Parathyroid adenoma (tissue), 2 donors: ENCODE results near the gene ARID3B.
A peak's percentile ranks its signal among the peaks of the same experiment; 100 is the strongest.

ENCODE experiments used
- H2AFZ ChIP-seq: fragments of 300-600 bp; sonication (generic); one replicate; pipeline ENCODE4 v1.7.0; 2017; ENCODE audit warnings: antibody characterized with exemption, mild to moderate bottlenecking
- H3K27ac ChIP-seq: fragments of 300-600 bp; sonication (generic); one replicate; pipeline ENCODE4 v1.7.0; 2017
- H3K27me3 ChIP-seq: fragments of 300-600 bp; sonication (generic); one replicate; pipeline ENCODE4 v1.7.0; 2017; ENCODE audit warnings: low read length; ENCODE audit not compliant: control insufficient read depth, insufficient read depth
- H3K36me3 ChIP-seq: fragments of 300-600 bp; sonication (generic); one replicate; pipeline ENCODE4 v1.7.0; 2017; ENCODE audit warnings: low read length; ENCODE audit not compliant: control insufficient read depth, insufficient read depth
- H3K4me1 ChIP-seq: fragments of 300-600 bp; sonication (generic); one replicate; pipeline ENCODE4 v1.7.0; 2017; ENCODE audit warnings: control low read depth
- H3K4me2 ChIP-seq: fragments of 300-600 bp; sonication (generic); one replicate; pipeline ENCODE4 v1.7.0; 2017; ENCODE audit warnings: low read length
- H3K4me3 ChIP-seq: fragments of 300-600 bp; sonication (generic); one replicate; pipeline ENCODE4 v1.7.0; 2017; ENCODE audit warnings: low read depth, low read length
- H3K79me2 ChIP-seq: fragments of 300-600 bp; sonication (generic); one replicate; pipeline ENCODE4 v1.7.0; 2017; ENCODE audit warnings: control low read depth
- H3K9ac ChIP-seq: fragments of 300-600 bp; sonication (generic); one replicate; pipeline ENCODE4 v1.7.0; 2017; ENCODE audit warnings: mild to moderate bottlenecking
- H3K9me3 ChIP-seq: fragments of 300-600 bp; sonication (generic); one replicate; pipeline ENCODE4 v1.7.0; 2017; ENCODE audit warnings: low read length; ENCODE audit not compliant: control insufficient read depth
- CTCF ChIP-seq: fragments of 300-600 bp; sonication (generic); IDR thresholded peaks from one replicate; pipeline ENCODE4 v1.7.0; 2017; ENCODE audit warnings: antibody characterized with exemption, mild to moderate bottlenecking
- donor health status: primary hyperparathyroidism.

The ARID3B gene

DNA sequence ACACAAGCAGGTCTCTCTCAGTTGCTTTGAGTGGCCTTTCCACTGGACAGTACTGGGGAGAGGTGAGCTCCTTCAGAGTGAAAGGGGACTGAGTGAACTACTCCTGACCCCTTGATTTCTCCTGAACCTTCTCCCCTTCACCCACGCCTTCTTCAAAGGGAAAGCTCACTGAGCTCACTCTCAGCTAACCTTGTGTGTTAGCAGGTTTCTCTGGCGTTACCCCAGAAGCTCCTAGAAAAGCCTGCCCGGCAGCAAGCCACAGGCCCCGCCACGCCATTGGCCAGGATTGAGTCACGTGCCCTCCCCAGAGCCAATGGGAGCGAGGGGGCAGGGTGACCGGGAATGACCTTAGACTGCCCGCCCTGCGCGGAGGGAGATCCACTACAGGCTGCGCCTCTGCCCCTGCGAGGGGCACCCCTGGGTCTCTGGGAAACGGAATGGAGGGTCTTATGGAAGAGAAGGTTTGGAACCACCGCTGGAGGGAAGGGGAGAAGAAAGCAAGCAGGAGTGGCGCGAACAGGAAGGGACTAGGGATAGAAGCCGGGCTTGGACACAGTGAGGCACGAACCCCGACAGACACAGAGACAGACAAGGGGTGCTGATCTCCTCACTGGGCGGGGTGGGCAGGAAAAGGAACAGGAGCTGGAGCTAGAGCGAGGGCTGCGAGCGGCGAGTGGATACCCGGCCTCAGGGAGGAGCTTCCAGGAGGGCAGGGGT lies 57.3 kb downstream of the ARID3B start:
- no peaks in the 10 kb centered on the region for H3K36me3 ChIP-seq
- TF ChIP-seq CTCF = no peak
- H3K9ac ChIP-seq = peak overlapping the region; percentile 37
- H3K27ac ChIP-seq = peak overlapping the region; percentile 69
- peak overlapping the region; percentile 61 for H2AFZ ChIP-seq
- H3K4me1 ChIP-seq = peaks cover 2% of the 10 kb centered on the region
- no peaks in the 10 kb centered on the region for H3K79me2 ChIP-seq
- H3K4me3 ChIP-seq = peak overlapping the region; percentile 70
- H3K4me2 ChIP-seq = peak overlapping the region; percentile 88
- H3K9me3 ChIP-seq = no peaks in the 10 kb centered on the region
- no peaks in the 10 kb centered on the region for H3K27me3 ChIP-seq

DNA sequence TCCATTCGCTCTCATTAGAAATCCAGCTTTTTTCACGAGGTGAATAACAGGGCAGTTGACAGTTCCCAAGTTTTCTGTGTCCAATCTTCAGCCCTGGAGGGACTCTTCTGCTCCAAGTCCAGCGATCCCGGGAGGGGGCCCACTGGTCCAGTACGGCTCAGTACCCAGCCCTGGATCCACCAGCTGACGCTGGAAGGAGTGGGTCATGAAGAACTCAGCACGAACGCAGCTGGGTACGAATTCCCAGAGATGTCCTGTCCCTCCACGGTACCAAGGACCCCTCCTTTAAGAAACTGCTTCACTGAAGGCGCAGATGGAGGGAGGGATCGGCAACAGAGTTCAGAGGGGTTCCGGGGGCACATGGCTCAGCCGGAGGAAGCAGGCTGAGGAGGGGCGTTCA lies 58.1 kb downstream of the ARID3B start:
- no peak for TF ChIP-seq CTCF
- no peak overlapping the region for H3K27ac ChIP-seq
- H2AFZ ChIP-seq = no peak overlapping the region
- no peaks in the 10 kb centered on the region for H3K9me3 ChIP-seq
- H3K79me2 ChIP-seq = no peaks in the 10 kb centered on the region
- H3K27me3 ChIP-seq = no peaks in the 10 kb centered on the region
- H3K9ac ChIP-seq = no peak overlapping the region
- H3K36me3 ChIP-seq = no peaks in the 10 kb centered on the region
- peak overlapping the region; percentile 88 for H3K4me2 ChIP-seq
- peak overlapping the region; percentile 70 for H3K4me3 ChIP-seq
- H3K4me1 ChIP-seq = peaks cover 2% of the 10 kb centered on the region

DNA sequence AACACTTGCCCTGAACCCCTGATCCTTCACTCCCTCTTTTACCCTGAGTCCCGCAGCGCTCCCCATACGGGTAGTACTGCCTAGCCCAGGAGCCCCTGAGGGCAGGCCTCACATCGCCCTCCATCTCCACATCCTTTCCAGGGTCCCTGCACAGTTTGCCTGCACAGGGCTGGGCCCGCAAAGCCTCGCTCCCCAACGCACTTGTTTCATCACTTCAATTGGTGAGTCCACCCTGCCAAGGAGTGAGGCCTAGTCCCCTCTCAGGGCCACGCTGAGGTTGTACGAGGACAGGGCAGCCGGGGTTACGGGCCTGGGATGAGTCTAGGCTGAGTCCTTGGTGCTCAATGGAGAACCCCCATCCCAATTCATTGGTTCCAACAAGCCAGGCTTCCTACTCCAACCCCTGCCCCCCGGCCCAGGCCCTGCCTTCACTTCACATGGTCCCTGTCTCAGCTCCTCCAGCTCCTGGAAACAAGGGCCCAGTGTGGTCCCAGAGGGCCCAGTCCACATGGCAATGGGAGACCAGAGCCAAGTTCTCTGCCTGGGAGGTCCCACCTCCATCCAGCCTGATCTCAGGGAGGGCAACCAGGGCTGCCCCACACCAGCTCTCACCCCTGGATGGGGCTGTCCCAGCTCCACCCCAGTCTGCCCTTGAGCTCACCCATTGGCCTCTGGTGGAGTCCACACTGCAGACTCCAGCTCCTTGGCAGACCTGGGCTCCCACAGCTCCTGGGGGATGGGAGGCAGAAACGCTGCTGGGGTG lies 62.2 kb downstream of the ARID3B start:
- H3K27ac ChIP-seq = no peak overlapping the region
- no peak overlapping the region for H2AFZ ChIP-seq
- H3K27me3 ChIP-seq = no peaks in the 10 kb centered on the region
- H3K9me3 ChIP-seq = no peaks in the 10 kb centered on the region
- H3K4me1 ChIP-seq = no peaks in the 10 kb centered on the region
- H3K9ac ChIP-seq = no peak overlapping the region
- H3K4me3 ChIP-seq = no peak overlapping the region
- no peak for TF ChIP-seq CTCF
- H3K79me2 ChIP-seq = no peaks in the 10 kb centered on the region
- H3K36me3 ChIP-seq = no peaks in the 10 kb centered on the region
- H3K4me2 ChIP-seq = no peak overlapping the region

DNA sequence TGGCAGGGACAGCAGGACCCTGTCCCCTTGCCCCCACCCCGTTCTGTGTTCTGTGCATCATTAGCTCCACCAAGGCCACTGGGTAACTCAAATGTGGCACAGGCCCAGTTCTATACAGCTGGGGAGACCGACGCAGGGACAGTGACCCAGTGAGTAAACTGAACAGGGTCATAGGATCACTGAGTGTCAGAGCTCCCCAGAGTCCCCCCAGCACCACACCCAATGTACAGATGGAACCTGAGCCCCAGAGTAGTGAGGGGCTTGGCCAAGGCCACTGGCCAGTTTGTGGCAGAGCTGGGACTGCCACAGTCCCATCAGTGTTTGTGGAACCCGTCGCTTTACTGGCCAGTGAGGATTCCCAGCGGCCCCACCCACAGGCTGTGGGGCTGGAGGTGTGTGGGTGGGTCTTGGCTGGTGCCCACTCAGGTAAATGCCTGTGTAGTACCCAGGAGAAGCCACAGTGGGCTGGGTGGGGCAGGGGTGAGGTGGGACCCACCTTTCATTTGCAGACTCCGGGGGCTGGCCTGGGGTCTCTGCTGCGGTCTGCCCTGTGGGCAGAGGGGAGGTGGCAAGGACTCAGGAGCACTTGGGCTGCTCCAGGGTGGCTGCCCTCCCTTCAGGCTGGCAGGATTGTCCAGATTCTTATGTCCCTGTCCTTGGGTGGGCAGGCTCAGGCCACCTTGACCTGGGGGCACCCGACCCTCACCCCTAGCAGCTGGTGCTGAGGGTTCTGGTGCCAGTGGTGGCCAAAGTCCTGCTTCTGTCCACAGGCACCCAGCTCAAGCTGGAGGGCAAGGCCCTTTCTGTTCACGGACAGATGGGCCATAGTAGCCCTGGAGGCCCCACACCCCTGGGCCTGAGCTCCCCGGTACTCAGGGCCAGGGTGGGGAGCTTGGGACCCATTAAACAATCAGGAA lies 63.0 kb downstream of the ARID3B start:
- Histone ChIP-seq H3K9ac (no peak overlapping the region), H3K9me3 (no peaks in the 10 kb centered on the region), H3K4me2 (no peak overlapping the region), H3K27ac (no peak overlapping the region), H3K4me1 (no peaks in the 10 kb centered on the region), H3K27me3 (no peaks in the 10 kb centered on the region), H3K36me3 (no peaks in the 10 kb centered on the region), H2AFZ (no peak overlapping the region), H3K4me3 (no peak overlapping the region), H3K79me2 (no peaks in the 10 kb centered on the region)
- TF ChIP-seq CTCF = no peak
